Measurements from ENCODE around the gene MCTP1.
"Not testable (repeated sequence)": the region's sequence is repeated elsewhere in the genome, so short reads cannot be mapped to it uniquely, and the experiment has no call there.

The MCTP1 gene

GRCh38 chr5:94830520-94830919, 454.4 kb downstream of the MCTP1 start:
- peak; percentile 40 for TF ChIP-seq CTCF (IDR thresholded peaks at IDR 0.05; ENCODE audit: extremely low read depth, insufficient read depth, missing control alignments)
- peak; percentile 17 for DNase-seq (ENCODE audit: low spot score)
- in situ Hi-C loops (cut with MboI; ENCODE audit: low pct_unique_long_range_greater_than_20kb, low sequenced_read_pairs, unreplicated experiment): loop anchor here (25.0 kb wide), 1 partner anchor 1243 kb away; the partner anchor contains the start of genes NR2F1 and NR2F1-AS1

GRCh38 chr5:94828222-94828621, 456.7 kb downstream of the MCTP1 start:
- not testable (repeated sequence) for DNase-seq (ENCODE audit: low spot score)
- in situ Hi-C loops (cut with MboI; ENCODE audit: low pct_unique_long_range_greater_than_20kb, low sequenced_read_pairs, unreplicated experiment): loop anchor here (25.0 kb wide), 1 partner anchor 1241 kb away; the partner anchor contains the start of genes NR2F1 and NR2F1-AS1

- in situ Hi-C loops (cut with MboI; ENCODE audit: low pct_unique_long_range_greater_than_20kb, low sequenced_read_pairs, unreplicated experiment): no loop called here
- no peak for TF ChIP-seq CTCF (IDR thresholded peaks at IDR 0.05; ENCODE audit: extremely low read depth, insufficient read depth, missing control alignments)
- no peak for DNase-seq (ENCODE audit: low spot score)
Measured at GRCh38 chr5:94820488-94820887, 464.4 kb downstream of the MCTP1 start.

- no peak for DNase-seq (ENCODE audit: low spot score)
- no peak for TF ChIP-seq CTCF (IDR thresholded peaks at IDR 0.05; ENCODE audit: extremely low read depth, insufficient read depth, missing control alignments)
- in situ Hi-C loops (cut with MboI; ENCODE audit: low pct_unique_long_range_greater_than_20kb, low sequenced_read_pairs, unreplicated experiment): no loop called here
Measured at GRCh38 chr5:94818904-94819303, 466.0 kb downstream of the MCTP1 start.

GRCh38 chr5:94815313-94816039, 469.4 kb downstream of the MCTP1 start:
- in situ Hi-C loops (cut with MboI; ENCODE audit: low pct_unique_long_range_greater_than_20kb, low sequenced_read_pairs, unreplicated experiment): no loop called here
- TF ChIP-seq CTCF (IDR thresholded peaks at IDR 0.05; ENCODE audit: extremely low read depth, insufficient read depth, missing control alignments): no peak
- no peak for DNase-seq (ENCODE audit: low spot score)

- TF ChIP-seq CTCF (IDR thresholded peaks at IDR 0.05; ENCODE audit: extremely low read depth, insufficient read depth, missing control alignments): peak; percentile 4
- no peak for DNase-seq (ENCODE audit: low spot score)
- in situ Hi-C loops (cut with MboI; ENCODE audit: low pct_unique_long_range_greater_than_20kb, low sequenced_read_pairs, unreplicated experiment): no loop called here
Measured at GRCh38 chr5:94812232-94812631, 472.7 kb downstream of the MCTP1 start.

GRCh38 chr5:94811331-94811730, 473.6 kb downstream of the MCTP1 start:
- in situ Hi-C loops (cut with MboI; ENCODE audit: low pct_unique_long_range_greater_than_20kb, low sequenced_read_pairs, unreplicated experiment): no loop called here
- no peak for TF ChIP-seq CTCF (IDR thresholded peaks at IDR 0.05; ENCODE audit: extremely low read depth, insufficient read depth, missing control alignments)

More at GRCh38 chr5:94811331-94811730, 473.6 kb downstream of the MCTP1 start:
- DNase-seq (ENCODE audit: low spot score): no peak
